D341Med (cell line): ENCODE data around the gene RBPJ.
"Not testable (repeated sequence)": the region's sequence is repeated elsewhere in the genome, so short reads cannot be mapped to it uniquely, and the experiment has no call there.

Experiments used
- DNase-seq: peaks from one replicate; pipeline ENCODE4 v3.0.0; 2012; ENCODE audit warnings: low spot score

The RBPJ gene

DNA sequence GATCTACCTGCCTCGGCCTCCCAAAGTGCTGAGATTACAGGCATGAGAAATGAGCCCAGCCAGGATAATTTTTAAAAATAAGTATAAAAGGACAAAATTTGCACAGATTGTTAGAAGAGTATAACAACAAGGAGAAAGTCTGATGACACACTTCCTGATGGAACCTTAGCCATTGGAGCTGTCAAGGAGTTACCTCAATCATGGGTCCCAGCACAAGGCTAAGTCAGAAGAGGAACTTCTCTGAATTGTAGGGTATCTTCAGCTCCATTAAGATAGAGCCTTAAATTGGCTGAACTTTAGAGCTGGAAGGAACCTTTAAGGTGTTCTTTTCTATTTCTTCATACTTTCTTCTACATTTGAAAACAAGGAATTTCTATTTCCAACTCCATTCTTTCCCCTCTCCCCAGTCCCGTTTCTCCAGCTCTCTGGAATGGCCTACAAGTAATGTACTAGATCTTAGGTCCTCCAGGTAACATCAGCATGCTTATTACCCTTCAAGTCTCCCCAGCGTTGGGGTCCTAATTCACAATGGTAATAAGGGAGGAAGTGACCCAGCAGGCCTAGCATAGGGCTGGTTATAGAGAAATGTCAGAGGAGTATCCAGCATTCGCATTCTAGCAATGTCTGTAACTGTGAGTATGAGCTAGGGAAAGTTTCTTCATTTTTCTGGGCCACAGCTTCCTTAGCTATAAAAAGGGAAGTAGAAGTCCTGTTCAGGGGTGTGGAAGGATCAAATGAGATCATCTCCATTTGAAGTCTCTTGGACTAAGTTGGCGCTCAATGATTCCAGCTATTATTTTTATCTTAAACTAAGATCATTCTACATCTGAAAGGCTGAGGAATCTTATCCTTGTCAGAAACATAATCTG, 18.5 kb upstream of the RBPJ start:
- DNase-seq = no peak

DNA sequence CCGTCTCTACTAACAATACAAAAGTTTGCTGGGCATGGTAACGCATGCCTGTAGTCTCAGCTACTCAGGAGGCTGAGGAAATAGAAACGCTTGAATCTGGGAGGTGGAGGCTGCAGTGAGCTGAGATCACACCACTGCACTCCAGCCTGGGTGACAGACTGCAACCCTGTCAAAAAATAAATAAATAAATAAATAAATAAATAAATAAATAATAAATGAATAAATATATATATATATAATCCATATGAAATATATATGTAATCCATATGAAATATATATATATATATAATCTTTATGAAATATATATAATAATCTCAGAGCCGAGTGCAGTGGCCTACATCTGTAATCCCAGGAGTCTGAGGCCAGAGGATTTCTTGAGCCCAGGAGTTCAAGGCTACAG, 17.8 kb upstream of the RBPJ start:
- no peak for DNase-seq

DNA sequence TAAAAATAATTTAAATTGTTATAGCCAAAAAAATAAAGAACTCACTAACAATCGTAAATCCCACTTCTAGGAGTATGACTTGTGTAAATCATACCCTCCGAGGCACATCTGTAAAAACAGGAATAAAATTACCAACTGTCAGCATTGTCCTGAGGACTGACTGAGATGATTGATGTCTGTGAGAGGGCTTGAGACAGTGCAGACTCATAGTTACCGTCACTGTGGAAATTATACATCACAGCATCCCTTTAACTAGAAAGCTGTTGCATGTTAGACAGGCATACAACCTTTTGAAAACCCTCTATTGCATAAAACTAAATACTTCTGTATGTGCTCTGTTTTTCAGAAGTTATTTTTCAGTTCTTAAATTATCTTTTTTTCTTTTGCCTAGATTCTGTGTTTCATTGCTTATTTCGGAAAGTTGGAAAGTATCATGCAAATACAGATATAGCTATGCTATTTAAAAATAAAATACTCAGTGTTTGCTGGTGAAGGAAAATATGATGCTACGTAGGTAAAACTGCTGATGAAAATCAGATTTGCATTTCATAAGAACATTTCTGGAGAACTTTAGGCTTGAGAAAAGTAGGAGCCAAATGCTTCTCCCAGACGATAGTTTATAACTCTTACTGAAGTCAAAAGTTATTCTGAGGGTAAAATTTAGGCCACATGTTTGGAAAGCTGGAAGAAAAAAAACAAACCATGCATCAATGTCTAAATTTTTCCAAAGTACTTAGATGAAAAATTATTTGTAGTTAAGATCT, 13.6 kb upstream of the RBPJ start:
- no peak for DNase-seq

DNA sequence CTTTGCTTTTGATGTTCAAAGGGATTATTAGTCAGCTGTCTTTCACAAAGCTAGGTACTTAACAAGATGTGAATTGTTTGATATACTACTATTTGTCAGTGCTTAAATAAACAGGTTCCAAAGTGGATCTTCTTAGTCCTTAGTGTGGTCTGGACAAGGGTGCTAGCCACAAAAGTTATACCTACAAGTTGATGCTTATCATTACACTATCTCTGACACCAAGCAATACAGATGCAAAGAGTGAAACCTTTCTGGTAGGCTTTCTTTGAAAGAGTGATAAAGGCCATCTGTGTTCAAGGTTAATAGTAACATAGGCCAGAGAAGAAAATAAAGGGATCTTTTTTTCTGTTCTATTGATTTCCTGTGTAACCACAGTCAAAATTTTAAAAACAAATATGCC, 12.2 kb upstream of the RBPJ start:
- DNase-seq = no peak

DNA sequence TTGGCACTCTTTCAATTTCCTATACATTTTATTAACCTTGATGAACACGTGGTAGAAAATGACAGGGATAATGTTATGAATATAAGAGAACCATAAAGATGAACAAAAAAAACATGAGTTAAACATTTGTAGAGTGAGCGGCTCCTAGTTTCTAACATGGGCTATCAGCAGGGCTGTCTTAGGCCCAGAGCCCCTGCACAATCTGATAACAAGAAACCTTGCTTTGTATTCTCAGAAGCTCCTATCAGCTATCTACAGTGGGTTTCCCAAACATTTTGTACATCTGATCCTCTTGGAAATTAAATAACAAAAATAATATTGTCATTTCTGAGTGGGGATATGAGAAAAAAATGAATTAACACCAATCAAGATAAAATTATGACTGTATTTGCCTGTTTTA, 10.6 kb upstream of the RBPJ start:
- no peak for DNase-seq

DNA sequence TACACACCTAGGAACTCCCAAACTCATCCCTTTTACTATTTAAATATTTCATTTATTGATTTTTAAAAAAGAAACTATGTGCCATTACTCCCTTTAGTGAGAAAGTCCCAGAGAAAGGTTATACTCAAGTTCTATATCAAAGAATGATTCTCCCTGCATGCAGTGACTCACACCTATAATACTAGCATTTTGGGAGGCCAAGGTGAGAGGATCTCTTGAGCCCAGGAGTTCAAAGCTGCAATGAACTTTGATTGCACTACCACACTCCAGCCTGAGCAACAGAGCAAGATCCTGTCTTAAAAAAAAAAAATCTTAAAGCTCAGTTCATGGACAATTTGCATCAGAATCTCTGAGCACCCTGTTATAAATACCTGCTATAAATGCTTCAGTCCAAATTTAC, 9.2 kb upstream of the RBPJ start:
- no peak for DNase-seq

DNA sequence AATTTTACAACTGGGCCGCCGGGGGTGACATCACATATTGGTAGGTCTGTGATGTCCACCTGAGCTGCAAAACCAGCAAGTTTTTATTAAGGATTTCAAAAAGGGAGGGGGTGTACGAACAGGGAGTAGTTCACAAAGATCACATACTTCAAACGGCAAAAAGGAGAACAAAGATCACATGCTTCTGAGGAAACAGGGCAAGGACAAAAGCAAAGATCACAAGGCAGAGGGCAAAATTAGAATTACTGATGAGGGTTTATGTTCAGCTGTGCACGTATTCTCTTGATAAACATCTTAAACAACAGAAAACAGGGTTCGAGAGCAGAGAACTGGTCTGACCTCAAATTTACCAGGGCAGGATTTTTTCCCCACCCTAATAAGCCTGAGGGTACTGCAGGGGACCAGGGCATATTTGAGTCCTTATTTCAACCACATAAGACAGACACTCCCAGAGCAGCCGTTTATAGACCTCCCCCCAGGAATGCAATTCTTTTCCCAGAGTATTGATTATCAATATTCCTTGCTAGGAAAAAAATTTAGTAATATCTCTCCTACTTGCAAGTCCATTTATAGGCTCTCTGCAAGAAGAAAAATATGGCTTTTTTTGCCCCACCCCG, 5.4 kb upstream of the RBPJ start:
- not testable (repeated sequence) for DNase-seq

DNA sequence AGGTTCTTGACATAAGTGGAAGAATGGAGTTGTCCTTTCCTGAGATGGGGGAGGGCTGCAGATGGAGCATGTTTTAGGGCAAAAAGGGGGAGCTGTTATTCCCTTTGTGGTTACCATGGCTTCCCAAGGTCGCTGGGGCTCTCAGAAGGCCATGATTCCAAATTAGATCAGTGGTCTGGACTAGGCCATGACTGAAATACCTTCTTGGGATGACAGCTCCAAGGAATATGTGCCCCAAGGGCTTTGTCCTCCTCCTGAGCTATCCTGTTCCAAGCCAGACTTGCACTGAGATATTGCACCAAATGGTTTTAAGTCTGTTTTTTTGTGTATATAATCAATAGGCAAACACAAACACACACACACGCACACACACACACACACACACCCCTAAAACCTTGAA, 3.0 kb upstream of the RBPJ start:
- DNase-seq = no peak

DNA sequence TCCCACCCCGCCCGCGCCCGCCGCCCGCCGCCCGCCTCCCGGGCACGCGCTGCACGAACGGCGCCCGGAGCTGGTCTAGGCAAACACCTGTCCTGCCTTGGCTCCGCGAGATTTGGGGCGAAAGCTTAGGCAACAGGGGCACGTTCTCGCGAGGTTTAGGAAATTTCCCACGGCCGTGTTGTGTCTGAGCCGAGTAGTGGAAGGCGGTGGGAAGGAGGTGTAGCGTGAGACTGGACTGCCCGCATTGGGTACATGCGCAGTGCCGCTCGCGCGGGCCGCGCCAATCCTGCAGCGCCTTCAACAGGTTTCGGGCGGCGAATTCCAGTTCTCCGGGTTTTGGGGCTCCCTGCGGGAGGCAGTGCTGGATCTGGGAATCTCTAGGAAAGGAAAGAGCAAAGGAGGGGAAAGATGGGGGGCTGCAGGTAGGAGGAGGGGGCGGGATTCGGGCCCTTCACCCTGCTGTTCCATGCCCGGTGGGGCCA, 1.3 kb upstream of the RBPJ start:
- peak; percentile 92 for DNase-seq

DNA sequence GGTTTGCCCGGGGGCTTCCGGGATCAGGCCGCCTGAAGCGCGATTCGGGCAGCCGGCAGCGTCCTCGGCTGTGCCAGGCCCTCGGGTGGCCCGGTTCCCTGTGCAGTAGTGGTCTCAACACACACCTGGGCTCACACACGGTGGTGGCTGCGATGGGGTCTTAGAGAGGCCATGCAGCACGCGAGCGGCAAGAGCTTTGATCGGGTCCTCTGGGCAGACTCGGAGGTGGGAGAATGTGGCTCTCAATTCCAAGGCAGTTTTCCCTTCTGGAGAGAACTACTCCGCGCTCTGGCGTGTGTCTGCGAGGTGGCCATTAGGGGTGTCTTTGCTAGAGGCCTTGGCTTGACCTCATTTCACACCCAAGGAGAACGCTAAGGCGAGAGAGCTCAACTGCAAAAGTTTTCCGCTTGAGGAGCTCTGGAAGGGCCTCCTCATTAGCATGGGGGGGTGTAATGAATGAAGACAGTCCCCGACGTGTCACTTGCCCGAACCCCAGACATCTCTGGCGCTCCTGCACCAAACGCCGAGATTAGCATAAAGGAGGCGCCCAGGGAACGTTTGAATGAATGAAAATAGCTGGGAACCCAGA, 771 bp upstream of the RBPJ start:
- DNase-seq = no peak

DNA sequence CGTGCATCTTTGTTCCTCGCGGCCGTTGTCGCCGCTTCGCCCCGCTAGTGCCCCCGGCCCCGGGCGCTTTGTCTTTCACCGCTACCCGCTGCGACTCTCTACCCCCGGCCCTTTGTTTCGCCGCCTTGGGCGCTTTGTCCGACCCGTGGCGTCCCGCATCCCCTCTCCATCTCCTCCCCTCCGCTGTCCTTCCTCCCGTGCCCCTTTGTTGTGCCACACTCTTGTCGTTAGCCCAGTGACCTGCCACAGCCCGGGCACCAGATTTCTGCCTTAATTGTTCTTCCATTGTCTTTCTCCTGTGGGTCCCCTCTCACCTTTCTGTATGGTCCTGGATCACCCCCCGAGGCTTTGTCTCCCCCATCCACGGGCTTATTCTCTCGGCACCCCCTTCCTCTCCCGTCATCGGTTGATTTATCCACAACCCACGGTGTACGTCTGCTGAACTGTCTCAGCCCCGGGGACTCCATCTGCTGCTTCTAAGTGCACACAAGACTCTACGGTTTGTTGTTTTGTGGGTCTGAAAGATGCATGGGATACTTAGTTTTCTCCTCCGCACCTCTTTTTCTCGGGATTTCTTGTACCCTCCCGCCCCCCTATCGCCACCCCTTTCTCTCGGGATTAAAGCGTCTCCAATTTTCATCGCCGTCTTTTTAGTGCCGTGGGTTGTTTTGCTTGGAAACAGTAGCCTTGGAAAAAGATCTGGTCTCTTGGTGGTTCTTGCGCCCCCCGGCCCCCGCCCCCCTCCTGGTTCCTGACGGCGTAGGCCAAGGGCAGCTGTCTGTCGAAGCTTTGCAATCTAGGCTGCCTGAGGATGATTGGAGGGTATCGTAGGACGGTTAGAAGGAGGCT, 783 bp downstream of the RBPJ start:
- DNase-seq = peak; percentile 48

DNA sequence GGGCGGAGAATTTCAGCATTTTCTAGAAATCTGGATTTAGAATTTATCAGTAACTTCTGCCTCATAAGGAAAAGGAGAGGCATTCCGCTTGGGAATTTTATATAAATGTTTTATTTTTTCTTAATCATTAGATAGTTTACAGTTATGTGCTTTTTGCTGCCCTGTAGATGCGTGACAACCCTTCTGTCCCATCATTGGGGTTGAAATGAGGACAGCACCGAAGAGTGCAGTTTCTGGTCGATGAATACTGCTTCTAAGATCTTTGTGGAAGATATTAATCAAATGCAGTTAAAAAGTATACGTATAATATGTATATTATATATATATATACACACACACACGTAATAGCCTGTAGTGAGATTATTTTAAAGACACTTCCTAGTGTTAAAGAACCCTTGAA, 1.5 kb downstream of the RBPJ start:
- no peak for DNase-seq

DNA sequence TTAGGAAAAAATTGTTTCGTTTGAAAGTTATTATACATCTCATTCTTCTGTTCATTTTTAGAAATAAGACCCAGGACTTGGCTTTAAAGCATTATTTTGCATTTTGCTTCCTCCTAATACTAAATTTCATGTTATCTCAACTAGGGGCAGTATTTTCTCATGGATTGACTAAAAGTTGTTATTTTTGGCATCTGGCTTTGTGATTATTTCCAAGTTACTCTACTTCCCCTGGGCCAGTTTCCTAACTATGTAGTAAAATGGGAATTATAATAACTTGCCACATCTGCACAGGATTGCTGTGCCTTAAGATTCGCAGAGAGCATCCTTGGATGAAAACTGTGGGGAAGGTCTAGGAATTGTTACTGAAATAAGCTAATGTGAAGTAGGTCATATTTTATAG, 3.0 kb downstream of the RBPJ start:
- no peak for DNase-seq

DNA sequence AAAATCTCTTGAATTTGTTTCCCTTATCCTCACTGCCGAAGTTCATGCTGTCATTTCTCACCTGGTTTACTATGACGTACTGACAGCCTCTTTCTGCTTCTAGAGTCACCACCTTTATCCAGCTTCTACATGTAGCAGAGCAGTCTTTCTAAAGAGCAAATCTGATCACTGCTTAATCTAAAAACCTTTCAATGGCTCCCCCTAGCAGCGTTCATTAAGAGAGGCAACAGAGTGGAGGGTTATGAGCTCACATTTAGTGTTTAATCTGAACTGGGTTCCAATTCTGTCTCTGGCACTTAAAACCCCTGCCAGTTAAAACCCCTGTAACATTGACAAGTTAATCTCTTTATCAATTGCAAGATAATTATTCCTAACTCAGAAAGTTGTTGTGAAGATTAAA, 4.4 kb downstream of the RBPJ start:
- DNase-seq = no peak

DNA sequence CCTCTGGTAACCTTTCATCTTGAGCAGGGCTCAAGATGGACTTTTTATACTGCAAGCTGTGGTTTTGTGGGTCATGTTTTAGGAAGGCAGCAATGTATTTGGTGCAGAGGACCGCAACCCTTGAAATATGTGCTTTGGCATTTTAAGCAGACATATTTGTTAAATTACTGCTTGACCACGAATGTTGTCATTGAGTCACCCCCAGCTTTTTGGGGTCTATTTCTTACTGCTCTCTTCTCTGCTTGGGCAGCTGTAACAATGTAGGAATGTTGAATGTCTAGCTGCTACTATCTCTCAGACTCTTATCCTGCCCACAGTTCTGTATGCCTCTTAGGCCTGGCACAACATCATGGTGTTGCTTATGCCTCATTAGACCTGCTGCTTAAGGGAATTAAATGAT, 6.0 kb downstream of the RBPJ start:
- no peak for DNase-seq

DNA sequence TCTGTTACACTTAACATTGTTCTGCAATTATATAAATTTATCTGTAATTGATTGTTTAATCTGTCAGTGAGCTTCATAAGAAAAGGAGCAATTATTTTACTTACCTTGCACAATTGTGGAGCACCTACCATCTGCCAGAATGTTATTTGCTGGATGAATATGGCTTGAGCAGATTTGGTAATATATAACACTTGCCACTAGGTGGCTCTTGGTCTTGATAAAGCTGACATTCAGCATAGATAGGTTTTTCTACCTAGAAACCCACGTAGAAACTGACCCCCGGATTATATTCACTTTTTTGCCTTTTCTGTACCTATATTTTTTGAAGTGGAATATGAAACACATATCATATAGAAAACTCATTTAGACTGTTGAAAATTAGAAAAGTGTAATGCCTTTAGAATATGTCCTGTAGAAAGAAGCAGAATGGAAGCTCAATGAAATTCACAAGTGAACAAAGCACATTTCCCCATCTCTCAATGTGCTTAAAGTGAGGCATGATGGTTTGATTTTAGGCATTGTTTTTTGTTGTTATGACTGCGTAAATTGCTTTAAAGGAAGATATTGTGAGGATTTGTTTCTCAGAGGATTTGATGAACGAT, 9.5 kb downstream of the RBPJ start:
- DNase-seq = peak; percentile 46

DNA sequence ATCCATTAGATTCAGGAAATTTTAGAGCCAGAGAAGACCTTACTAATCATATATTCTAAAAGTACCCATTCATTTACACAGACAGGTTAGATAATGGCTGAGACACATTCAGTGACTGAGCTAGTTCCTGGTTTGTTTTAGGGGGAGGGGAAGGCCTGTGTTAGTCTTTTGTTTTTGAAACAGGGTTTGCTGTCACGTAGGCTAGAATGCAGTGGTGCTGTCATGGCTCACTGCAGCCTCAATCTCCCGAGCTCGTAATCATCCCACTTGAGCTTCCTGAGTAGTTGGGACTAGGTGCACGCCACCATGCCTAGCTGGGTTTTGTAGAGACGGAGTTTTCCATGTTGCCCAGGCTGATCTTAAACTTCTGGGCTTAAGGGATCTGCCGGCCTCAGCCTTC, 10.1 kb downstream of the RBPJ start:
- no peak for DNase-seq

DNA sequence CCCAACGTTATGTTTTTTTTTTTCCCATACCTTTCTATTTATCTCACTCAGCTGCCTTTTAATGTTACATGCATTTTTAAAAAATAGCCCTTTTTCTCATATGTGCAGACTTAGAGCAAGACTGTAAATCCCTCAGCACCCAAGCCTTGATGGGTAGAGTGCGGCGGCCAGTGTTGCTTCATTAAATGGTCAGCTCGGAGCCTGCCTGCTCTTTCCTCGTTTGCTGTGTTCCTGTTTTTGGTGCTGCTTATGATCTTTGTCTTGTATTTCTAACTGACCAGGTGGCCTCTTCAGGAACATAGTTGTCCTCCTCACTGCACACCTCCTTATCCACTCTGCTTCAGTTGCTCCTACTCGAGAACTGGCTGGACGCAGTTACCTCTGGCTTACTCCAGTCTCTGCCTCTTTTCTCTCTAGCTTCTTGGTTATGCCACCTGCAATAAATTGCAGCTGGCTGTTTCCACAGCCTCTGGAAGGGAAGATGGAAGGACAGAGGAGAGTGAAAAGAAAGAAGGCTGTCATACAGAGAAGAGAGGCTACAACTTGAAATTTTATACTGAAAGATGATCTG, 10.7 kb downstream of the RBPJ start:
- DNase-seq = no peak

DNA sequence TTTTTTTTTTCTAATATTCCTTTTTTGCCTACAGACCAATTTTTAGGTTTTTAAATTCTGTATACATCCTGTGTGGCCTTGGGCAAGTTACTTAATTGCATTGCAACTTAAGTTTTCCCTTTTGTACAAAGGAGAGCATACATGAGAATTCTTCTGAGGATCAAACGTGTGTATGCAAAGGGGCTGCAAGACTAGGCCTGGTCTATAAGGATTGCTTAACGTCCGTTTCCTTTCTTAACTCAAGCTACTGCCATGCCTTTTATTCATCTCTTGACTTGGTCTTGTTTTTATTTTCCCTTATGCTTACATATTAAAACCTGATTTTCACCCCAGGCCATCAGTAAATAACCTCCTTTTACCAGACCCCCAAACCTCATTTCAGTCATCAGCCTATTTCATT, 13.6 kb downstream of the RBPJ start:
- DNase-seq = no peak

DNA sequence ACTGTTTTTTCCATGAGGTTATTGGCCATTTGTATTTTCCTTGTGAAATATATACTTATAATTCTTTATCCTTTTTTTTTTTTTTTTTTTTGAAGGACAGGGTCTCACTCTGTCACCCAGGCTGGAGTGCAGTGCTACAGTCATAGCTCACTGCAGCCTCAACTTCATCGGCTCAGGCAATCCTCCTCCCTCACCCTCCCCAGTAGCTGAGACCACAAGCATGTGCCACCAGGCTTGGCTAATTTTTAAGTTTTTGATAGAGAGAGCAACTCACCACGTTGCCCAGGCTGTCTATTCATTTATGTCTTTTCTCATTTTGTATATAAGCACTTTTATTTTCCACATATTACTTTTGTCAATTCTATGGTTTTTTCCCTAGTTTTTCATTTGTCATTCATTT, 16.8 kb downstream of the RBPJ start:
- DNase-seq = no peak
